Cerebellar cortex (tissue), 1 donor: Measurements from ENCODE around the gene CCDC167.
"Not testable (repeated sequence)": the region's sequence is repeated elsewhere in the genome, so short reads cannot be mapped to it uniquely, and the experiment has no call there.

ENCODE experiments used
- DNase-seq: peaks from one replicate; pipeline ENCODE4 v3.0.0-alpha.2; 2015; ENCODE audit warnings: low spot score

Gene CCDC167

GRCh38 chr6:37463110-37463509 is 36.6 kb downstream of the CCDC167 start:
- no peak for DNase-seq

GRCh38 chr6:37460805-37461204 is 38.9 kb downstream of the CCDC167 start:
- DNase-seq, result no peak

GRCh38 chr6:37459981-37460800 is 39.5 kb downstream of the CCDC167 start:
- no peak for DNase-seq

- no peak for DNase-seq
Observed at GRCh38 chr6:37456816-37457560, 42.7 kb downstream of the CCDC167 start.

- DNase-seq, result no peak
Observed at GRCh38 chr6:37456126-37456525, 43.6 kb downstream of the CCDC167 start.

- no peak for DNase-seq
Observed at GRCh38 chr6:37454420-37455140, 45.1 kb downstream of the CCDC167 start.

- DNase-seq, result no peak
Observed at GRCh38 chr6:37452522-37452921, 47.2 kb downstream of the CCDC167 start.

- DNase-seq, result no peak
Observed at GRCh38 chr6:37451441-37452193, 48.1 kb downstream of the CCDC167 start.

GRCh38 chr6:37449984-37450383 is 49.7 kb downstream of the CCDC167 start:
- no peak for DNase-seq

- not testable (repeated sequence) for DNase-seq
Observed at GRCh38 chr6:37443216-37443542, 56.5 kb downstream of the CCDC167 start.

GRCh38 chr6:37442416-37443215 is 57.1 kb downstream of the CCDC167 start:
- DNase-seq, result no peak

GRCh38 chr6:37441651-37442050 is 58.0 kb downstream of the CCDC167 start:
- no peak for DNase-seq

GRCh38 chr6:37438930-37439329 is 60.8 kb downstream of the CCDC167 start:
- no peak for DNase-seq

GRCh38 chr6:37435816-37436215 is 63.9 kb downstream of the CCDC167 start:
- no peak for DNase-seq

- DNase-seq, result no peak
Observed at GRCh38 chr6:37435373-37435772, 64.3 kb downstream of the CCDC167 start.

GRCh38 chr6:37433657-37434271 is 65.9 kb downstream of the CCDC167 start:
- peak; percentile 33 for DNase-seq
